HepG2 (cell line): ENCODE measurements around the gene NKAIN2. TPM values are rescaled to one million over a fixed set of nuclear protein-coding genes. Genes with fewer than 3 reads are reported as not detected.

Experiments used
- ATAC-seq: fragments of 200-7000 bp; cut with Tn5 transposase; 3 replicates; pipeline ENCODE4 v1.9.1; 2020; ENCODE audit warnings: mild to moderate bottlenecking, moderate library complexity
- BruUV-seq: library from RNA; stranded (reverse); fragments of 400-500 nt; replicated peaks from 2 replicates; lab custom pipeline; 2021; lab: Mats Ljungman, UMichigan
- CTCF ChIA-PET: fragments of 300-600 bp; formaldehyde crosslinking; extraction: SDS; loops from one replicate; lab custom pipeline; 2021; ENCODE audit warnings: low total read pairs, inconsistent platforms, low intra/inter-chr PET ratio; lab: Yijun Ruan, JAX
- POLR2A ChIA-PET: fragments of 350-600 bp; sonication (Branson Sonifier 250); formaldehyde crosslinking; loops from one replicate; lab custom pipeline; 2020; ENCODE audit warnings: antibody characterized with exemption, inconsistent platforms; lab: Yijun Ruan, JAX
- DNase-seq: peaks from one replicate; pipeline ENCODE4 v3.0.0-alpha.2; 2015; ENCODE audit warnings: low spot score
- FAIRE-seq: peaks from 3 replicates; lab custom pipeline; 2011; peaks lifted over from hg19 to GRCh38; lab: Jason Lieb, UNC
- H2AFZ ChIP-seq: one replicate; pipeline ENCODE4 v1.6.1; 2011; ENCODE audit warnings: low read length, inconsistent platforms
- H3K27ac ChIP-seq: fragments of 300-600 bp; 3 replicates; pipeline ENCODE4 v1.8.0; 2011; ENCODE audit warnings: mixed run types, mild to moderate bottlenecking, mixed read lengths, low read length, inconsistent platforms; ENCODE audit not compliant: insufficient read depth; ENCODE audit errors: extremely low read length
- H3K27me3 ChIP-seq, 2 experiments: fragments of 200-600 bp in 1 of 2; 2 replicates in 1 of 2; 3 replicates in 1 of 2; pipeline versions ENCODE4 v1.6.0 to v1.8.0; 2011; ENCODE audit warnings: low read length in 2 of 2, mild to moderate bottlenecking in 2 of 2, moderate library complexity in 2 of 2, inconsistent platforms in 1 of 2; ENCODE audit not compliant: insufficient read depth in 2 of 2, control insufficient read depth in 1 of 2
- H3K36me3 ChIP-seq, 2 experiments: fragments of 200-600 bp in 1 of 2; replicated peaks in 1 of 2; 2 replicates in 1 of 2; 3 replicates in 1 of 2; pipeline versions ENCODE4 v1.5.1 to v1.8.0; 2011; ENCODE audit warnings: low read length in 2 of 2, inconsistent platforms in 1 of 2; ENCODE audit not compliant: insufficient read depth in 2 of 2, control insufficient read depth in 1 of 2
- H3K4me1 ChIP-seq: 2 replicates; pipeline ENCODE4 v1.5.1; 2012; ENCODE audit warnings: low read length, inconsistent platforms; ENCODE audit not compliant: insufficient read depth
- H3K4me2 ChIP-seq: 2 replicates; pipeline ENCODE4 v1.6.0; 2011; ENCODE audit warnings: low read depth, low read length, inconsistent platforms
- H3K4me3 ChIP-seq, 3 experiments: fragments of 200-600 bp in 1 of 3; sonication (generic), shearing (Covaris generic) in 1 of 3; replicated peaks in 1 of 3; 2 replicates each; pipeline ENCODE4 v1.5.1; 2011 to 2016; ENCODE audit warnings: low read length in 3 of 3, inconsistent platforms in 2 of 3, low read depth in 2 of 3, mild to moderate bottlenecking in 2 of 3, control low read depth in 1 of 3, mixed read lengths in 1 of 3; ENCODE audit not compliant: insufficient read depth in 1 of 3
- H3K79me2 ChIP-seq: one replicate; pipeline ENCODE4 v1.6.1; 2011; ENCODE audit warnings: low read length, inconsistent platforms; ENCODE audit not compliant: insufficient read depth
- H3K9ac ChIP-seq: 2 replicates; pipeline ENCODE4 v1.6.0; 2011; ENCODE audit warnings: mild to moderate bottlenecking, low read depth, low read length, inconsistent platforms; ENCODE audit not compliant: insufficient read depth
- H3K9me3 ChIP-seq: 2 replicates; pipeline ENCODE4 v1.5.1; 2012; ENCODE audit warnings: mild to moderate bottlenecking, low read length
- H4K20me1 ChIP-seq: 2 replicates; pipeline ENCODE4 v1.6.0; 2011; ENCODE audit warnings: inconsistent platforms, mild to moderate bottlenecking, low read length, moderate library complexity; ENCODE audit not compliant: insufficient read depth
- AFF4 ChIP-seq: sonication (generic); formaldehyde crosslinking; IDR thresholded peaks from 2 replicates; pipeline ENCODE4 v1.4.0; 2020; ENCODE audit warnings: missing genetic modification reagents
- DMTF1 ChIP-seq: sonication (generic); formaldehyde crosslinking; IDR thresholded peaks from 2 replicates; pipeline ENCODE4 v1.4.0; 2020; ENCODE audit warnings: mild to moderate bottlenecking, missing genetic modification reagents
- FOXA1 ChIP-seq, 2 experiments: fragments of 450-650 bp in 1 of 2; sonication (generic) in 1 of 2; formaldehyde crosslinking in 1 of 2; IDR thresholded peaks; 2 replicates each; pipeline versions ENCODE4 v1.4.0 to v1.6.1; 2016 to 2020; ENCODE audit warnings: missing genetic modification reagents in 1 of 2
- KDM1A ChIP-seq: IDR thresholded peaks from 2 replicates; pipeline ENCODE4 v1.6.1; 2016; ENCODE audit warnings: missing compliant biosample characterization
- KLF13 ChIP-seq: sonication (generic); formaldehyde crosslinking; IDR thresholded peaks from 2 replicates; pipeline ENCODE4 v1.4.0; 2020; ENCODE audit warnings: mild to moderate bottlenecking, missing genetic modification reagents
- MBNL3 ChIP-seq: fragments of 250-450 bp; sonication (Bioruptor Pico); conservative IDR thresholded peaks from 2 replicates; pipeline ENCODE4 v1.8.0; 2022; ENCODE audit warnings: mild to moderate bottlenecking, inconsistent platforms
- MYPOP ChIP-seq: sonication (generic); formaldehyde crosslinking; IDR thresholded peaks from 2 replicates; pipeline ENCODE4 v1.8.1; 2023; ENCODE audit warnings: mild to moderate bottlenecking, moderate library complexity, missing genetic modification reagents
- SPEN ChIP-seq: sonication (generic); formaldehyde crosslinking; IDR thresholded peaks from 2 replicates; pipeline ENCODE4 v1.5.1; 2020; ENCODE audit warnings: low read depth, mild to moderate bottlenecking, missing genetic modification reagents
- ZBTB34 ChIP-seq: sonication (generic); formaldehyde crosslinking; IDR thresholded peaks from 2 replicates; pipeline ENCODE4 v1.8.0; 2022; ENCODE audit warnings: mild to moderate bottlenecking, missing genetic modification reagents
- ZNF101 ChIP-seq: sonication (generic); formaldehyde crosslinking; IDR thresholded peaks from 2 replicates; pipeline ENCODE4 v1.4.0; 2020; ENCODE audit warnings: mild to moderate bottlenecking, low read depth, missing genetic modification reagents, borderline replicate concordance
- ZNF652 ChIP-seq: IDR thresholded peaks from 2 replicates; pipeline ENCODE4 v1.6.1; 2016; ENCODE audit warnings: low read depth, borderline replicate concordance
- WGBS: methylation state at CpG from one replicate; pipeline ENCODE4 v1.1.6; 2017; ENCODE audit warnings: low lambda C conversion rate; 5-methylcytosine and 5-hydroxymethylcytosine counted together
- in situ Hi-C: cut with HindIII; loops from 2 replicates; pipeline ENCODE4 v1.10.0; 2017; ENCODE audit warnings: low pct_unique_long_range_greater_than_20kb; ENCODE audit not compliant: extremely low pct_ligation_motif_present
- intact Hi-C: fragments of 100-400 bp; cut with micrococcal nuclease; formaldehyde crosslinking; loops from one replicate; pipeline ENCODE4 v1.10.0; 2022; ENCODE audit not compliant: unreplicated experiment
- polyA plus RNA-seq, 8 experiments: library from polyadenylated mRNA; depleted of rRNA in 3 of 8; stranded (reverse) in 7 of 8; unstranded in 1 of 8; fragments of >200 nt; fragmentation: Illumina TruSeq in 4 of 8; extraction: Trizol in 4 of 8; gene quantifications; 2 replicates each; pipeline versions ENCODE4 v1.2.1 to v1.2.3, GENCODE V29; 2011 to 2016; ENCODE audit warnings: low read depth in 4 of 8, missing spikeins in 1 of 8, mixed read lengths in 1 of 8; ENCODE audit not compliant: insufficient read depth in 1 of 8
- total RNA-seq, 5 experiments: library from RNA; depleted of rRNA; stranded (reverse); fragments of >200 nt; fragmentation: Illumina TruSeq; extraction: Trizol; gene quantifications; 2 replicates each; pipeline ENCODE4 v1.2.3, GENCODE V29; 2016; ENCODE audit warnings: low read depth in 1 of 5

The NKAIN2 gene
- total and polyA plus RNA-seq, 2 of the 13 experiments (the other 11 are each of a cell fraction or from before 2014, with no cell fraction given) = not detected

- no peak for TF ChIP-seq AFF4 (CRISPR knock-in tag)
These were observed 637.8 kb downstream of the NKAIN2 start (continued) for GRCh38 chr6:124441450-124441849.

GRCh38 chr6:124443541-124443940 is 639.9 kb downstream of the NKAIN2 start:
- CTCF ChIA-PET = no interaction called here
- FAIRE-seq (no peak), DNase-seq (no peak), ATAC-seq (no peak)
- in situ Hi-C loops (no loop called here), intact Hi-C loops (no loop called here)
- Histone ChIP-seq H3K27ac (no peak overlapping the region), H3K79me2 (no peaks in the 10 kb centered on the region), H3K9ac (no peak overlapping the region), H3K4me3 (no peak overlapping the region), H3K4me1 (no peaks in the 10 kb centered on the region), H3K4me2 (no peak overlapping the region), H3K36me3 (no peaks in the 10 kb centered on the region), H2AFZ (no peak overlapping the region), H3K9me3 (no peaks in the 10 kb centered on the region), H4K20me1 (no peaks in the 10 kb centered on the region), H3K27me3 (no peaks in the 10 kb centered on the region)
- no TSS peak for BruUV-seq
- POLR2A ChIA-PET = no interaction called here
- WGBS = under 1% methylated on average over 2 of the region's 2 CpGs
- TF ChIP-seq ZNF652 (CRISPR knock-in tag) (no peak), ZBTB34 (CRISPR knock-in tag) (no peak), MBNL3 (CRISPR knock-in tag) (no peak), MYPOP (CRISPR knock-in tag) (no peak), DMTF1 (no peak), KDM1A (CRISPR knock-in tag) (no peak), KLF13 (CRISPR knock-in tag) (no peak), FOXA1 (IDR thresholded peaks at IDR 0.05) (no peak), FOXA1 (CRISPR knock-in tag; IDR thresholded peaks at IDR 0.05) (no peak), SPEN (CRISPR knock-in tag) (no peak), ZNF101 (CRISPR knock-in tag) (no peak)
